Measurements from ENCODE around the gene STPG4. TPM values are rescaled to one million over a fixed set of nuclear protein-coding genes. Genes with fewer than 3 reads are reported as not detected.

The STPG4 gene
- polyA plus RNA-seq, 3 donors, result 0.20 to 0.24 TPM; not detected in 1

- Mint-ChIP-seq H3K27ac (peak overlapping the region in 3 of 7 donors; percentile 31 to 78 (median 40)), H3K27me3 (ENCODE audit: low read depth in 3 of 3) (no peaks in the 10 kb centered on the region), H3K4me3 (no peak overlapping the region), H3K9me3 (no peaks in the 10 kb centered on the region), H3K4me1 (peaks cover 21% of the 10 kb centered on the region), H3K36me3 (peaks cover 89 to 98% of the 10 kb centered on the region in 2 donors)
- Histone ChIP-seq H3K27me3 (ENCODE audit: control insufficient read depth in 2 of 2, insufficient read depth in 2 of 2, low read length in 2 of 2) (no peaks in the 10 kb centered on the region), H3K27ac (ENCODE audit: low read depth in 1 of 2, low read length in 2 of 2) (peak overlapping the region in 1 of 2 donors; percentile 67), H3K4me2 (replicated peaks; ENCODE audit: extremely low read depth, low read length, poor library complexity, severe bottlenecking) (no peak overlapping the region), H3K9ac (ENCODE audit: insufficient read depth, low read length, poor library complexity, severe bottlenecking) (no peak overlapping the region), H2AFZ (ENCODE audit: insufficient read depth, low read depth, low read length, poor library complexity, severe bottlenecking) (no peak overlapping the region), H3K36me3 (replicated peaks in 1 of 2; ENCODE audit: control insufficient read depth in 1 of 2, insufficient read depth in 2 of 2, low read length in 2 of 2) (peaks cover 83 to 97% of the 10 kb centered on the region in 2 donors), H3K9me3 (replicated peaks in 1 of 2; ENCODE audit: control insufficient read depth in 1 of 2, insufficient read depth in 1 of 2, low read length in 2 of 2) (no peaks in the 10 kb centered on the region), H3K4me1 (ENCODE audit: control insufficient read depth in 1 of 2, insufficient read depth in 2 of 2, low read length in 2 of 2) (peaks cover 15 to 22% of the 10 kb centered on the region in 2 donors), H3K79me2 (ENCODE audit: insufficient read depth, low read length) (peaks cover 21% of the 10 kb centered on the region), H4K20me1 (ENCODE audit: insufficient read depth, low read length) (no peaks in the 10 kb centered on the region), H3K4me3 (replicated peaks in 1 of 3; ENCODE audit: low read depth in 2 of 3, low read length in 3 of 3) (no peak overlapping the region)
- intact Hi-C loops (cut with micrococcal nuclease), result no loop called here
- 98% methylated on average over 7 of the region's 11 CpGs for WGBS (ENCODE audit: insufficient coverage)
- TF ChIP-seq, protein P1, sequence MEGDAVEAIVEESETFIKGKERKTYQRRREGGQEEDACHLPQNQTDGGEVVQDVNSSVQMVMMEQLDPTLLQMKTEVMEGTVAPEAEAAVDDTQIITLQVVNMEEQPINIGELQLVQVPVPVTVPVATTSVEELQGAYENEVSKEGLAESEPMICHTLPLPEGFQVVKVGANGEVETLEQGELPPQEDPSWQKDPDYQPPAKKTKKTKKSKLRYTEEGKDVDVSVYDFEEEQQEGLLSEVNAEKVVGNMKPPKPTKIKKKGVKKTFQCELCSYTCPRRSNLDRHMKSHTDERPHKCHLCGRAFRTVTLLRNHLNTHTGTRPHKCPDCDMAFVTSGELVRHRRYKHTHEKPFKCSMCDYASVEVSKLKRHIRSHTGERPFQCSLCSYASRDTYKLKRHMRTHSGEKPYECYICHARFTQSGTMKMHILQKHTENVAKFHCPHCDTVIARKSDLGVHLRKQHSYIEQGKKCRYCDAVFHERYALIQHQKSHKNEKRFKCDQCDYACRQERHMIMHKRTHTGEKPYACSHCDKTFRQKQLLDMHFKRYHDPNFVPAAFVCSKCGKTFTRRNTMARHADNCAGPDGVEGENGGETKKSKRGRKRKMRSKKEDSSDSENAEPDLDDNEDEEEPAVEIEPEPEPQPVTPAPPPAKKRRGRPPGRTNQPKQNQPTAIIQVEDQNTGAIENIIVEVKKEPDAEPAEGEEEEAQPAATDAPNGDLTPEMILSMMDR (IDR thresholded peaks at IDR 0.05), result no peak
- no peak for DNase-seq
Observed at GRCh38 chr2:47041891-47042684, 113.0 kb downstream of the STPG4 start.

GRCh38 chr2:47041063-47041462 is 114.0 kb downstream of the STPG4 start:
- H3K27ac Mint-ChIP-seq, result peak overlapping the region in 6 of 7 donors; percentile 7 to 82 (median 50)
- peak overlapping the region; percentile 50 to 76 for H3K27ac ChIP-seq (ENCODE audit: low read depth in 1 of 2, low read length in 2 of 2)
- intact Hi-C loops (cut with micrococcal nuclease), result no loop called here

More at GRCh38 chr2:47041063-47041462, 114.0 kb downstream of the STPG4 start:
- Histone ChIP-seq H3K4me2 (replicated peaks; ENCODE audit: extremely low read depth, low read length, poor library complexity, severe bottlenecking) (no peak overlapping the region), H3K27me3 (ENCODE audit: control insufficient read depth in 2 of 2, insufficient read depth in 2 of 2, low read length in 2 of 2) (no peaks in the 10 kb centered on the region), H3K9me3 (replicated peaks in 1 of 2; ENCODE audit: control insufficient read depth in 1 of 2, insufficient read depth in 1 of 2, low read length in 2 of 2) (no peaks in the 10 kb centered on the region), H3K36me3 (replicated peaks in 1 of 2; ENCODE audit: control insufficient read depth in 1 of 2, insufficient read depth in 2 of 2, low read length in 2 of 2) (peaks cover 77 to 97% of the 10 kb centered on the region in 2 donors), H3K4me3 (replicated peaks in 1 of 3; ENCODE audit: low read depth in 2 of 3, low read length in 3 of 3) (no peak overlapping the region), H3K79me2 (ENCODE audit: insufficient read depth, low read length) (peaks cover 30% of the 10 kb centered on the region), H4K20me1 (ENCODE audit: insufficient read depth, low read length) (no peaks in the 10 kb centered on the region), H3K9ac (ENCODE audit: insufficient read depth, low read length, poor library complexity, severe bottlenecking) (no peak overlapping the region), H2AFZ (ENCODE audit: insufficient read depth, low read depth, low read length, poor library complexity, severe bottlenecking) (no peak overlapping the region), H3K4me1 (ENCODE audit: control insufficient read depth in 1 of 2, insufficient read depth in 2 of 2, low read length in 2 of 2) (peaks cover 21 to 27% of the 10 kb centered on the region in 2 donors)
- Mint-ChIP-seq H3K27me3 (ENCODE audit: low read depth in 3 of 3) (no peaks in the 10 kb centered on the region), H3K4me1 (peaks cover 28% of the 10 kb centered on the region), H3K36me3 (peaks cover 89 to 98% of the 10 kb centered on the region in 2 donors), H3K4me3 (no peak overlapping the region), H3K9me3 (no peaks in the 10 kb centered on the region)
- TF ChIP-seq, protein P1 (IDR thresholded peaks at IDR 0.05), result no peak
- 91% methylated on average over 7 of the region's 8 CpGs for WGBS (ENCODE audit: insufficient coverage)
- no peak for DNase-seq

All from CD14-positive monocyte (primary cell).